GM18499 (cell line): ENCODE results near the gene CLEC16A.

Source experiments
- ATAC-seq: cut with Tn5 transposase; IDR thresholded peaks from one replicate; pipeline ENCODE4 v1.9.1; 2021; ENCODE audit warnings: moderate number of reproducible peaks; ENCODE audit not compliant: insufficient read depth, unreplicated experiment

The CLEC16A gene

GRCh38 chr16:10983159-10983558, 38.8 kb downstream of the CLEC16A start:
- ATAC-seq = no peak

- no peak for ATAC-seq
Observed at GRCh38 chr16:10984509-10984908, 40.1 kb downstream of the CLEC16A start.

- ATAC-seq = no peak
Observed at GRCh38 chr16:10987361-10988163, 43.2 kb downstream of the CLEC16A start.

- no peak for ATAC-seq
Observed at GRCh38 chr16:10988164-10988803, 43.9 kb downstream of the CLEC16A start.

GRCh38 chr16:10988879-10989278, 44.5 kb downstream of the CLEC16A start:
- ATAC-seq = no peak

GRCh38 chr16:10989559-10989958, 45.2 kb downstream of the CLEC16A start:
- ATAC-seq = no peak

- no peak for ATAC-seq
Observed at GRCh38 chr16:10990378-10990777, 46.0 kb downstream of the CLEC16A start.

GRCh38 chr16:10992112-10992511, 47.7 kb downstream of the CLEC16A start:
- no peak for ATAC-seq

GRCh38 chr16:10992797-10993196, 48.4 kb downstream of the CLEC16A start:
- ATAC-seq = no peak

GRCh38 chr16:10993649-10994048, 49.3 kb downstream of the CLEC16A start:
- ATAC-seq = no peak

- ATAC-seq = no peak
Observed at GRCh38 chr16:10994571-10994970, 50.2 kb downstream of the CLEC16A start.

- no peak for ATAC-seq
Observed at GRCh38 chr16:10995565-10995964, 51.2 kb downstream of the CLEC16A start.

- no peak for ATAC-seq
Observed at GRCh38 chr16:10997485-10997884, 53.1 kb downstream of the CLEC16A start.

- ATAC-seq = no peak
Observed at GRCh38 chr16:10999300-10999699, 54.9 kb downstream of the CLEC16A start.

- no peak for ATAC-seq
Observed at GRCh38 chr16:11001611-11002010, 57.2 kb downstream of the CLEC16A start.

GRCh38 chr16:11003141-11003540, 58.8 kb downstream of the CLEC16A start:
- ATAC-seq = no peak

- no peak for ATAC-seq
Observed at GRCh38 chr16:11004351-11004750, 60.0 kb downstream of the CLEC16A start.

GRCh38 chr16:11004973-11005610, 60.7 kb downstream of the CLEC16A start:
- ATAC-seq = no peak

GRCh38 chr16:11005611-11005975, 61.2 kb downstream of the CLEC16A start:
- ATAC-seq = no peak

- ATAC-seq = no peak
Observed at GRCh38 chr16:11006656-11007055, 62.3 kb downstream of the CLEC16A start.

GRCh38 chr16:11007714-11008280, 63.4 kb downstream of the CLEC16A start:
- ATAC-seq = no peak
